CD4-positive, alpha-beta T cell treated with Interleukin-15 for 4 hours (primary cell): ENCODE data around the gene TBCD.

Experiments
- DNase-seq: peaks from one replicate; pipeline ENCODE4 v3.0.0-alpha.2; 2020; ENCODE audit warnings: low spot score

TBCD gene

DNA sequence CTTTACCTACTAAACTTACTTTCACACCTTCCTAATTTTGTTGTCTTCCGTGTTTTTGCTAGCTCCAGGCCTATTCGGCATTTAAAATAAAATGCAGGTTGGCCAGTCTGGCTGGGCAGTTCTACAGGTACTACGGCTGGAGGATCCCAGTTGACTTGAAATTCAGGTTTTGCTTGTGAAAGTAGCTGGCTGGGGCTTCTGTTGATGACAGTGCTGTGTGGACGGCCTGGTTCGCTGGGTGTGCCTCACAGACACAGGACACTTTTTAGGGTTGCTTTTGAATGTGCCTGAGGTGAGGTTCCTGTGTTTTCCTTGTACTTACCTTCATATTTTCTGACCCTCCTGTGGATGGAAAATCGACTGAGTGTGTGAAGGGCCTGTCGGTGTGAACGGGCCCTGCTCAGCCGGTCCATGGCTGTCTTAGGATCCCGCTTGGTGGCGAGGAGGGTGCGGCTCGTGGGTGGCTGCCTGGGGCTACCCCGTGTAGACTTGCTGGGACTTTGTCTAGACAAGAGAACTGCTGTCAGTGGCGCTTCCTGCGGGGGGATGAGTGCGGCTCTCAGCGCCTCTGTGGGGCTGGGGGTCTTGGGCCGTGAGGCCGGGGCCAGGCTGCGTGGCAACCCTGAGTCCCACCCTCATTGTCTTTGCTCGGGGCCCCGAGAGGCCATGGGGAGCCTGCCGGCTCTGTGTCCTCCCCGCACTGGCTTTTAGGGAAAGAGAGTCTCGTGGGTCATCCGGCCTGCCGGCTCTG lies 106.7 kb downstream of the TBCD start:
- DNase-seq: peak; percentile 34

DNA sequence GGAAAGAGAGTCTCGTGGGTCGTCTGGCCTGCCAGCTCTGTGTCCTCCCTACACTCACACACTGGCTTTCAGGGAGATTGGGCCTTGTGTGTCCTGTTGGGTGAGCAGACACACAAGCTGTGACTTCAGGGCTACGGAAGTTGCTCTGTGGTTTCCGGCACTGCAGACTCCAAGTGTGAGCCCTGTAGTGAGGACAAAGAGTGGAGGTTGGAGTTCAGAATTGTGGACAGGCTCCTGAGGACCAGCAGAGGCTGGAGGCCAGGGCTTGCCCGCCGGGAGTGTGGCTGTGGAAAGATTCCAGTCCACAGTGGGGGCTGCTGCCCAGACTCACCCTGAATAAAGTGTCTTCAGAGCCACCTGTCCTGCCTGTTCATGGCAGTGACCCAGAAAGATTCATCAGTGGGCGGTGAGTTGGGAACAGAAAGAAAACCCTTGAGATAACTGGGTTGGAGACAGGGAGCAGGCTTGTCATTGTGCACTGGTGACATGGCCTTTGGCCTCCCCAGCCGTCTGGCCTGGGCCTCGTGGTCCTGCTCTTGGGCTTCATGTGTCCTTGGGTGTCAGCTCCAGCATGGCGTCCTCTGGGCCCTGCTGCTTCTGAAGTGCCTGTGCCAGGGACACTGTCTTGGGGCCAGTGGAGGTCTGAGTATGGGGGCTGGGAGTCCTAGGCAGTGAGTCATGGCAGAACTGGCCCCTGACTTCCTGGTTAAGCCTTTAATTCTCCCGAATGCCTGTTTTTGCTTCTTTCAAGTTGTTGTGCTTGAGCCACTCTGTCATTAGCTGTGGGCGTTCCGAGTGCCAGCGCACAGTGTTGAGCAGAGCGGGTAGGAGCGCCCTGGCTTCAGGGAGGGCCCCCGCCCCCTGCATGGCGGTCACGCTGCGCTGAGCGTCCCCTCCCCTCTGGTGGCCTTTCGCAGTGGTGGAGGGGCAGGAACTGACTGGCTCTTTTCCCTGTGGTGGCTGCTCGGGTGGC lies 107.9 kb downstream of the TBCD start:
- peak; percentile 67 for DNase-seq

DNA sequence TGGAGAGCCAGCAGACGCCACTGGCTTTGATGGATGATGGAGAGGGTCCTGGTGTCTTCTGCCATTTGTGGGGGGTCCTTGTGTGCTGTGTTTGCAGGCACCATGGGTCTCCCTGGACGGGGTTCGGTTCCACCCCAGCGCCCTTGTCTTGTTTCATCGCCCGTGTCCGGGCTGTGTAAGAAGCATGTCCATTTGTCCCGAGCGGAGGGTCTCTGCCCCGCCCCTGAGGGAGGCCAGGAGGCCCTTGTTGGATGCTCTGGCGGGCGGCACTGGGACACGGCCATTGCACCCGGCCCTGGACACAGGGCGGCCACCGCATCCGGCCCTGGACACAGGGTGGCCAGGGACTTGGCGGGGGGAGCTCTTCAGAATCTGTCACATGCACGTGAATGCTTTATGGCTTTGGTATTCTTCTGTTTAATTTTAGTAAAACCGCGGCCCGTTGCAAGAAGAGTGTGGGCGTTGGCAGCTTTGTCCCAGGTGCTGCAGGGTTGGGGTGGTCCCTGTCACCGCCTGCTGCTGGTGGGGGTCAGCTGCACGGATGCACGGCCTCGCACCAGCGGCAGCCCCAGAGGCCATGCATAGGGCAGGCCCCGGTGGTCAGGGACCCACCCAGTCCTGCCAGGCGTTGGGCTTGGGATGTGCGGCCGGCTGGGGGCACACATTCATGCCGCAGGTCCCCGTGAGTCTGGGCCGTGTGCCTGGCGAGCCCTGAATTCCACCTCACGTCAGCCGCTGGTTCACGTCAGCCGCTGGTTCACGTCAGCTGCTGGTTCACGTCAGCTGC lies 108.9 kb downstream of the TBCD start:
- no peak for DNase-seq

DNA sequence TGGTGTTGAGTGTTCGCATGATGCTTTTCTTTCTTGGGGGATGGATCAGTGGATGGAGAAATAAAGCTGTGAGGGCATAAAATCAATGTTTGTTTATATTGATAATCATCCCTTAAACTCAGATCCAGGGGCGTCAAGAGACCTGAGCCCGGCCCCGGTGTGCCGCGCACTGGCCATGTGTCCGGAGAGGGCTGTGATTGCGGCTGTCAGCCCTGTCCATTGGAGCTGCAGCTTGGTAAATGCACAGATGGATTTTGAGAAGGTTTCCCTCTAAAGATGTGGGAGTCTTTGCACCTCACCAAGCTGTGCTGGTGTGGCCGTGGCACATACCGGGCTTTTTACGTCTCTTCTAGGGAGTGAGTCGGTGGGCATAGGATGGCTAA lies 109.5 kb downstream of the TBCD start:
- no peak for DNase-seq

DNA sequence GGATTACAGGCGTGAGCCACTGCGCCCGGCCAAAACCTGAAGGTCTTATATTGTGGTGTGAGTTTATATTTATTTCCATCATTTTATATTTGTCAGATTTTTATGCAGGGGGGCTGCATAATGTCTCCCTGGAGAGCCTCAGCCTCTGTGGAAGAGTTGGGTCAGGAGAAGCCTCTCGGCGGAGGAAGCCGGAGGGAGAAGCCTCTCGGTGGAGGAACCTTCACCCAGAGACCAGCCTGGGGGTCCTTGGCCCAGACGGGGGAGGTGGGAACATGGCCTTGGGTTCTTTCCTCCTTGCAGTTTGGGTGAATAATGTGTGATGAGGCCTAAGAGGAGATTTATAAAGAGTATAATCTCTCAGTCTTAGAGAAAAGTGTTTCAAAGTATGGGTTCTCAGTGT lies 110.3 kb downstream of the TBCD start:
- no peak for DNase-seq

DNA sequence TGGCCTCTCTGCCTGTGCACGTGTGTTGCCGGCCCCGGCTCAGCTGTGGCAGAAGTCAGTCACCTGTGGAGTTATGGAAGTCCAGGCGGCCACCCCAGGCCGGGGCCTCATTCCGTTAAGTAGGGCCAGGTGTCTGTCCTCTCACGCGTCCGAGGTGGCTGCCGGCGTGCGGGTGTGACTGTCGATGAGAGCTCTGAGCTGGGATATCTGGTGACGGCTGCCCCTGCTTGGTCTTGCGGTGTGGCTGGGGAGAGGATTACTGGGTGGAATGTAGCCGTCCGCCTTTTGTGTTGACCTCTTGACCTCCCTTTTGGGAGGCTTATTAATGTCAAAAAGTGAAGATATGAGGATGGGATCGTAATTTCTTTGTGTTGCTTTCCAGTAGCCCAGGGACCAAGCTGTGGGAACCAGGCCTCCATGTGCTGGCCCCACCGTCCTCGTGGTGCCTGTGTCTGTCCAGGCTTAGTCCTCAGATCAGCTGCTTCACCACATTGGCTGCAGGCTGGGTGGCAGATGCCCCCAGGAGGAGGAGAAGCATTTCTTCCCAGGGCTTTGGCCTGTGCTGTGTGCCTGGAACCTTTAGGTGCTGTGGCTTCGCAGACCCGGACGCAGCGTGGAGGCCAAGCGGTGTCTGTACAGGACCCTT lies 111.0 kb downstream of the TBCD start:
- no peak for DNase-seq

DNA sequence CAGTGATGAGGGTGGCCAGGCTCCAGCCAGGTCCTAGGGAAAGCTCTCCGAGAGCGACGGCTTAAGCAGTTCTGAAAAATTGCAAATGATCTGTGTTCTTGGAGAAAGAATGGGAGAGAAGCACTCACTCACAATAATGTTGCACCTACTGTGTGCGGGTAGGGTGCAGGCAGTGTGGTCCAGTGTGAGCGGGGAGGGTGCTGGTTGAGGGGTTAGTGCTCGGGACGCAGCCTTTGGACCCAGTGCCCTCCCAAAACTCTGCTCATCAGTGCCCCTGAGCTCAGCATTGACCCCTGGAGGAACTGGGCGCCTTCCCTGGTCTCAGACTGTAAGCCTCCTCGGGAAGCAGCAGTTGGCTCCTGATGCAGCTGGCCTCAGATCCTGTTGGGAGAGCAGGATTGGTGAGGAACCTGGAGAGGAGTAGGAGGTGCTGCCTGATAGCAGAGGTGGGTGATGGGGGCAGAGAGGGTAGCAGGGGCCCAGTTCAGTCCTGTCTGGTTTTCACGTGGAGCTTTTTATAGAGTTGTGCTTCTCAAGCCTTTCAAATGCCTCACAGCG lies 111.6 kb downstream of the TBCD start:
- no peak for DNase-seq

DNA sequence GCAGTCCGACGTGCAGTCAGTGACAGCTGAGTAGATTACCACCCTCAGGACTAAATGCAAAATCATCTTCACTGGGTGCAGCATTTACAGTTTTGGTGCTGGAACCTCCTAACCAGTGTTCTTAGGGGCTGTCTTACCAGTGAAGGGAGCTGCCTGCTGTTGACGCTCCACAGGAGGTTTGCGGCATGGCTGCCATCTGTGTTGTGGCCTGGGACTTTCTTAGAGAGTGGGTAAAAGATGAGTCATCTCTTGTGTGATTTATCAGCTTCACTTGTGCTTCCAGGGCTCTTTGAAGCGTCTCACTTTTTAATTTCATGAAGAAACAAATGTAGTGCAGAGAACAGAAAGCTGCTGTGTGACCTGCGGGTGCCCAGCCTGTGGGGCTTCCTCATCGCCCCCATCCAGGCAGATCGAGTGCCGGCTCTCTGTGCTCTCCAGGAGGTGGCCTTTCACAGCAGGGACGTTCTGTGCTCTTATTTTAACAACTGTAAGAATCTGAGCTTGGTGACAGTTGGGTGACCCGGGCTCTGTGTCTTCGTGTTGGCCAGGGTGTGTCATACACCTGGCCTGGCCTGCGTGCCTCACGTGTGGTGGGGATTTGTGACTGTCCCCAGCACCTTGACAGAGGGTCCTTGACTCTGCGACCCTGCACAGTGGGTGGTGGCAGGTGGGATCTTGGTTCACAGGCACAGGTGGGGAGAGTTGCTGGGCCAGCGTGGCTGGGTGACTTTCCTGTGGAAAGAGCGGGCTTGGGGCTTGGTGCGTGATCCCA lies 112.3 kb downstream of the TBCD start:
- DNase-seq: peak; percentile 94

DNA sequence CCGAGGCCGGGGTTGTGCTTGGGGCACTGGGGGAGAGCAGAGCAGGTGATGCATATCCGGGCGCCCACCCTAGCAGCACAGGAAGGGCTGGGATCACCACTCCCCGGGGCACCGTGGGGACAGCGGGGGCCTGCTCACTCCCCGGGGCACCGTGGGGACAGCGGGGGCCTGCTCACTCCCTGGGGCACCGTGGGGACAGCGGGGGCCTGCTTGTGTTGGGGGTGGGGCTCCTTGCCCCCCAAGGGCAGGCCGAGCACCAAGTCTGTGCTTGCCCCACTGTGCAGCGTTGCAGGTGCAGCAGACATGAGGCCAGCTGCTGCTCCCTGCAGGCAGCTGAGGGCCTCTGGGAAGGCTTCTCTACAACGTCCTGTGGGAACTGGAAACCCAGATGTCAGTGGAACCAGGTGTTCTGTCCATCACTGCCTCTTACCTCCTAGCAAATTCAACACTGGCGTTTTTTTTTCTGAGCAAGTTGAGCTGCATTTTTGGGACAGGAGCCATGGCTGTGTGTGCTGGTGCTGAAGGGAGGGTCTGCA lies 112.9 kb downstream of the TBCD start:
- no peak for DNase-seq

DNA sequence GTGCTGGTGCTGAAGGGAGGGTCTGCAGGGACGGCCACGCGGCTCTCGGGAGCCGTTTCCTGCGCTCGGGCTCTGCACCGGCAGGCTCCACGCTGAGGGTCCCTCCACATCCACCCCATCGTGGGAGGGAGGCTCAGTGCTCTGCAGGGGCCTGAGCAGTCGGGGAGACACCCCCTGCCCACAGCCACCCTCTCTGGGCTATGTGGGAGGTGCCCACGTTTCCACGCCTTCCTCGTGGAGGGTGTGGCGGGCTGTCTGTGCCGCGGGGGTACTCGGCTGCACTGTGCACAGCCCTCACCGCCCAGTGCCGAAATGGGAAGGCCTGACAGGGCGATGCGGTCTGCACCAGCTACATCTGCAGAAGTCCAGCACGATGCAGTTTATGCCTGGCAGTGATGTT lies 113.4 kb downstream of the TBCD start:
- no peak for DNase-seq

DNA sequence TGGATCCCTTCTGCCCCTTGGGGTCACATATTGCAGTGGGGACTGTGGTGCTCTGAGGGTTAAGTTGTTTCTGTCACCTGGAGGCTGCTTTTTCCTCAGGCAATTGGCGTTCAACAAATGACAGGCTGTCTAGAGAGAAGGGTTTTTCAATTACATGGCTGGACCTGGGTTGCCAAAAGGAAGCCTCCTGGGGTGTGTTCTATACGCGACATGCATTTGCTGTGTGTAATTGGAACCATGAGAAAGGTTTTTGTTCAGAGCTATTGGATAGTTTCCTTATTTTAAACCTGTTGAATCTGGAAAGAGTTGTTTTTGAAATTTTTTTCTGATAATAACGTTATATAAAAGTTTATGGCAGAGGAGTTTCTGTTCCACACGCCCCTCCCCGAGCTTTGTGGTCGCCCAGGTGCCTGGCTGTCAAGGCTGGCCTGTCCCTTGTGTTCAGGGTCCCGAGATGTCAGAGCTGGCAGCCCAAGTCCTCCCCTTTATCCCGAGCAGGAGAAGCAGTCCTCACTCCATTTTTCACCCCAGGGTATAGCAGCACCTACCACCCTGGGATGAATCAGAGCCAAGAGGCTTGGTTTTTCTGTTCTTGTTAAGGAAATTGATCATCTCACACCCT lies 114.0 kb downstream of the TBCD start:
- DNase-seq: no peak

DNA sequence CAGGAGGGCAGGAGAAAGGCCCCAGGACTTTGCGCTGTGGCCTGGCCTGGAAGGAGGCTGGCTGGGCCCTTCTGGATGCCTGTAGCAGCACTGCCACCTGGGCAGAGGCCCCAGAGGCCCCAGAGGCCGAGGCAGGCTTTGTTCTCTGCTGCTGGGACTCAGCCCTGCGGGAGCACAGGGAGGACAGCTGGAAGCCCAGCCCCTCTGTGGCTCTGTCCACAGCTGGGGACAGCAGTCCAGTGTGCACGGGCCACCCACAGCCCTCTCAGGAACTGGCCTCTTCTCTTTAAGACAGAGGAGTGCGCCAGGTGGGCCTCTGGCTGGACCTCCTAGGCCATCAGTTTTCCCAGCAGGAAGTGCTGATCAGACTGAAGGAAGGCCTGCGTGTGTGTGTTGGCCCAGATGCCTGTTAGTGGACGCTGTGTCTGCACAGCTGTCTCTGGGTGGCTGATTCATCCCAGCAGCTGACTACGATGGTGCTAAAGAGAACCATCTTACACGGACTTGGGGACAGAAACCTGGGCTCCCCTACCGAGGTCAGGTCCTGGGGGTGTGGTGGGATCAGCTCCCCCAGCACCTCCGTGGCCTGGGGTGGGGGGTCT lies 114.8 kb downstream of the TBCD start:
- DNase-seq: no peak

DNA sequence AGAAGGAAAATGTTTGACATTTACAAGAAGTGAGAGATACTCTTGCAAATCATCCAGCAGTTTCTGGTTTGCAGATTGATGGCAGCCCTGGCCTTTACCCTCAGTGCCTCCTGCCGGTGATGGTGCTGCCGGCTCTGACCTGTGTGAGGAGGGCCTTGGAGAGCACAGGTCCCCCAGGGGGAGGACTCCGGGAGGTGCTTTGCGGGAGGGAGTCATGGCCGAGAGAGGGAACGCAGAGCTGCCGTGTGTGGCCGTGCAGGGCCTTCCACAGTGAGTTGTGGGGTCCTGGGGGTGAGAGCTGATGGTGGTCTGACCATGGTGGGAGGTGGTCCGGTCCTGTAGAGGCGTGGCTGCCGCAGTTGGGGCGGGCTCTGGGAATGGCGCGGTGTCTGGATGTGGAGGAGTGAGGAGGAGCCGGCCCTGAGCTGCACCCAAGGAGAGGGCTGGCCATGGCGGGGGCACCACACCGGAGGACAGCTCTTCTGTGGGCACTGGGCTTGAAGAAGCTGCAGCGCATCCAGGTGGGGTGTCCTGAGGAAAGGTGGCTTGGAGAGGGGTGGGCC lies 116.0 kb downstream of the TBCD start:
- no peak for DNase-seq

DNA sequence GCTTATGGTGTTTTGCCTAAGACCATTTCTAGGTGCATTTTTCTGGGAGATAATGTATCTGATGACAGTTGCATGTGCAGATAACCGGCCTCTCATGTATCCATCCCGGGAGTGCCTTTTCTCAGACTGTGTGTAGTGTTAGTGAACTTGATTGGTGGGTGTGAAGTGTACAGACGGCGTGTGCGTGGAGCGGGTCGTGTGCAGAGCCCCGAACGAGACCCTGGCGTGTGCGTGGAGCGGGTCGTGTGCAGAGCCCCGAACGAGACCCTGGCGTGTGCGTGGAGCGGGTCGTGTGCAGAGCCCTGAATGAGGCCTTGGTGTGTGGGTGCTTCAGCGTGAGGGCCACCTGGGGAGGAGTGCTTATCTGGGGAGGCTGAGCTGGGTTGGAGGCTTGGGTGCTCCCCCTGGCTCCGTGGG lies 116.9 kb downstream of the TBCD start:
- no peak for DNase-seq

DNA sequence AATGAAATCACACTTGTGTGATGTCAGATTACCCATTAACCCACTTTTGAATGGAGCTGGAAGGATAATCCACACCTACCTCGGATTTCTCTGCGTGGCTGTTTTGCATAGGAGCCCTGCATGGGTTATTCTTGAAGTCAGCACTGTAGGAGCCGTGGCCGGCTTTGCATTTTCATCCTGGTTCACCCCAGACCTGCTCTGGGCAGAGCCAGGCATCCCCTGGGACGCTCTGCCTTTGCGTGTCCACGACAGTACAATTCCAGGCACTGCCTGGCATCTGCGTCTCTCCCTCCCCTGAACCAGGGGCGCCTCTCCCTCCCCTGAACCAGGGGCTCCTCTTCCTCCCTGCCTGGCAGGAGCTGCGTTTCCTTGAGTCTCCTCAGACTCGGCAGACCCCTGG lies 117.7 kb downstream of the TBCD start:
- no peak for DNase-seq

DNA sequence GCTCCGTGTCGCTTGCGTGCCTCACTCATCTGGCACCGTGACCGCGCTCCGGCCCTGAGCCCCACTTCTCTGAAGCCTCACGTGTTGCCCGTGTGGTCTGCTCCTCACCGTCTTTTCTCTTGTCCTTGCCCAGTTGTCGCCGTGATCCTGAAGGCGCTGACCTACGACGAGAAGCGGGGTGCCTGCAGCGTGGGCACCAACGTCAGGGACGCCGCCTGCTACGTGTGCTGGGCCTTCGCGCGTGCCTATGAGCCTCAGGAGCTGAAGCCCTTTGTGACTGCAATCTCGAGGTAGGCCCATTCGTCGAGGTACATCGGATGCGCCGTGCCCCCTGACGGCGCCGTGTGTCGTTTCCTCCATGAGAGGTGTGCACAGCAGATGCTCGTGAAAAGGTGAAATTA lies 118.2 kb downstream of the TBCD start:
- no peak for DNase-seq

DNA sequence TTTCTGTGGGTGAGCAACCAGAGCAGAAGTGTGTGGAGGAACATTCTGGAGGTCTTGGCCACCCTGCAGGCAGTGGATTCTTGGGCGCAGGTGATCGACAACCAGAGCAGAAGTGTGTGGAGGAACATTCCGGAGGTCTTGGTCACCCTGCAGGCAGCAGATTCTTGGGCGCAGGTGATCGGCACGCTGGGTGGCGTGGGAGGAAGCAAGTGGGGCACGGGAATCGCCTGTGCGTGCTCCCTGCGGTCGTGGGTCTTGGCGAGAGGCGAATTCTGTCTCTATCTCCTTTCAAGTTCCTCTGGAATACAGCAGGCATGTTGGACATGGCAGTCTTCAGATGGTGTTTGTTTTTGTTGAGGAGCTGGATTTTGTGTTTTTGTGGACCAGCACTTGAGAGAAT lies 118.7 kb downstream of the TBCD start:
- DNase-seq: no peak

DNA sequence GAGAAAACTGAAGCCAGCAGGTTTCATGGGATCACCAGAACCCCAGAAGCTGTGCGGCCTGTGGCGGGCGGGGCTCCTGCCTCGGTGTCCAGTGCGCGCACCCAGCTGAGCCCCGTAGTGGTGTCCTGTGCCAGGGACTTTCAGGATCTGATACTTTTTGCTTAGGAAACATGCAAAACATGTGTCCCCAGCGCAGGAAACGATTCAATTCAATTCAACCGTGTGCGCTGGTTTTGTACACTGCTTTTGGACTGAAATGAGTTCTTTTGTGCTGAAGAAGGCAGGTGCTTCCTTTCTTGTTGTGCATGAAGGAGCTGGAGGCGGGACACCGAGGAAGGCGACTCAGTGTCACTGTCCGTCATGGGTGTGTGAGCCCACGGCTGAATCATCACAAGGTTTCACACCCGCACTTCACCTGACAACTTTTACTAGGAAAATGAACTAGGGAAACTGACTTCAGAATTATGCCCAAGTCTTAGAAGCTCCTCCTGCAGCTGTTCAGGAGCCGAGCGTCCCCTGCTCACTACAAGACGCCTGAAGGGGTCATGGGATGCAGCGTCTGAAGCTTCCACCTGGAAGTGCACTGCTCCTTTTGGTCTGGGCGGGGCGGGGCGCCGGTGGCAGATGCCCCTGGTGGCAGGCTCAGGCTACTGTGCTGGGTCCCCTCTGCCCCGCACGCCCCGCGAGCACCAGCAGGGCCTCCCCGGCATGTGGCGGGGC lies 119.4 kb downstream of the TBCD start:
- DNase-seq: no peak
